Activated CD8-positive, alpha-beta memory T cell treated with anti-CD3 and anti-CD28 coated beads, Interleukin-2, amount 50 U/mL, for 48 hours (primary cell): Measurements from ENCODE around the gene ASTE1.
"Not testable (repeated sequence)": the region's sequence is repeated elsewhere in the genome, so short reads cannot be mapped to it uniquely, and the experiment has no call there.

Source experiments
- DNase-seq: peaks from one replicate; pipeline ENCODE4 v3.0.0-alpha.2; 2020

Gene ASTE1

GRCh38 chr3:131026321-131027151, at the start of gene ASTE1, which contains the start of gene NEK11:
TSS of gene ASTE1 (minus strand) at chr3:131026825. CDS start at chr3:131025306, 1,519 bp downstream.
TSS of gene NEK11 (plus strand) at chr3:131026877. CDS start at chr3:131029709, 2,832 bp downstream.
- DNase-seq = peak; percentile 92

GRCh38 chr3:131075632-131076328, 49.2 kb upstream of the ASTE1 start:
- no peak for DNase-seq

- no peak for DNase-seq
Measured at GRCh38 chr3:131072845-131073244, 46.2 kb upstream of the ASTE1 start.

GRCh38 chr3:131072099-131072559, 45.5 kb upstream of the ASTE1 start:
- DNase-seq = no peak

GRCh38 chr3:131067983-131068382, 41.4 kb upstream of the ASTE1 start:
- no peak for DNase-seq

- DNase-seq = no peak
Measured at GRCh38 chr3:131053043-131053859, 26.6 kb upstream of the ASTE1 start.

- DNase-seq = no peak
Measured at GRCh38 chr3:131050001-131050400, 23.4 kb upstream of the ASTE1 start.

GRCh38 chr3:131048030-131048429, 21.4 kb upstream of the ASTE1 start:
- no peak for DNase-seq

GRCh38 chr3:131047582-131047981, 21.0 kb upstream of the ASTE1 start:
- no peak for DNase-seq

GRCh38 chr3:131042271-131042985, 15.8 kb upstream of the ASTE1 start:
- DNase-seq = not testable (repeated sequence)

- DNase-seq = no peak
Measured at GRCh38 chr3:131038326-131038725, 11.7 kb upstream of the ASTE1 start.

GRCh38 chr3:131036986-131037385, 10.4 kb upstream of the ASTE1 start:
- DNase-seq = no peak

GRCh38 chr3:131036200-131036816, 9.7 kb upstream of the ASTE1 start:
- no peak for DNase-seq

- DNase-seq = no peak
Measured at GRCh38 chr3:131033480-131034080, 7.0 kb upstream of the ASTE1 start.

- no peak for DNase-seq
Measured at GRCh38 chr3:131031660-131032059, 5.0 kb upstream of the ASTE1 start.

- DNase-seq = no peak
Measured at GRCh38 chr3:131028844-131029243, 2.2 kb upstream of the ASTE1 start.

- no peak for DNase-seq
Measured at GRCh38 chr3:131025539-131025938, 1.1 kb downstream of the ASTE1 start.

GRCh38 chr3:131020122-131020693, 6.4 kb downstream of the ASTE1 start:
- no peak for DNase-seq

GRCh38 chr3:131018970-131019369, 7.7 kb downstream of the ASTE1 start:
- DNase-seq = no peak

GRCh38 chr3:131009698-131010097, 16.9 kb downstream of the ASTE1 start:
- DNase-seq = no peak

- no peak for DNase-seq
Measured at GRCh38 chr3:131008326-131008725, 18.3 kb downstream of the ASTE1 start.
